Measurements from ENCODE around the gene TSPAN12.

GRCh38 chr7:120834726-120835125 lies 23.2 kb downstream of the TSPAN12 start:
- TF ChIP-seq, protein P1, sequence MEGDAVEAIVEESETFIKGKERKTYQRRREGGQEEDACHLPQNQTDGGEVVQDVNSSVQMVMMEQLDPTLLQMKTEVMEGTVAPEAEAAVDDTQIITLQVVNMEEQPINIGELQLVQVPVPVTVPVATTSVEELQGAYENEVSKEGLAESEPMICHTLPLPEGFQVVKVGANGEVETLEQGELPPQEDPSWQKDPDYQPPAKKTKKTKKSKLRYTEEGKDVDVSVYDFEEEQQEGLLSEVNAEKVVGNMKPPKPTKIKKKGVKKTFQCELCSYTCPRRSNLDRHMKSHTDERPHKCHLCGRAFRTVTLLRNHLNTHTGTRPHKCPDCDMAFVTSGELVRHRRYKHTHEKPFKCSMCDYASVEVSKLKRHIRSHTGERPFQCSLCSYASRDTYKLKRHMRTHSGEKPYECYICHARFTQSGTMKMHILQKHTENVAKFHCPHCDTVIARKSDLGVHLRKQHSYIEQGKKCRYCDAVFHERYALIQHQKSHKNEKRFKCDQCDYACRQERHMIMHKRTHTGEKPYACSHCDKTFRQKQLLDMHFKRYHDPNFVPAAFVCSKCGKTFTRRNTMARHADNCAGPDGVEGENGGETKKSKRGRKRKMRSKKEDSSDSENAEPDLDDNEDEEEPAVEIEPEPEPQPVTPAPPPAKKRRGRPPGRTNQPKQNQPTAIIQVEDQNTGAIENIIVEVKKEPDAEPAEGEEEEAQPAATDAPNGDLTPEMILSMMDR (conservative IDR thresholded peaks at IDR 0.05 in 1 of 2, IDR thresholded peaks at IDR 0.05 in 1 of 2; ENCODE audit: low read depth in 1 of 2, low read length in 2 of 2): no peak
- TF ChIP-seq EZH2 (IDR thresholded peaks at IDR 0.05; ENCODE audit: low read length, missing control alignments): no peak
